Measurements from ENCODE around the gene KIAA1328. TPM values are rescaled to one million over a fixed set of nuclear protein-coding genes. Genes with fewer than 3 reads are reported as not detected.

The KIAA1328 gene
- total RNA-seq (2011; cell fraction: chromatin; rRNA removed; ENCODE audit: low replicate concordance): 18.1 and 63.0 TPM in 2 replicates
- total RNA-seq (2011; cell fraction: nucleolus; rRNA removed): 10.5 and 17.4 TPM in 2 replicates
- 28.2 and 36.1 TPM in 2 replicates for total RNA-seq (2011; cell fraction: nucleoplasm; rRNA removed)
- 6.2 and 8.0 TPM in 2 replicates for total RNA-seq (2014; rRNA removed)
- 8.6 and 10.1 TPM in 2 replicates for total RNA-seq (2014; rRNA removed; fragmentation: Illumina TruSeq; extraction: Trizol)
- total RNA-seq (2015; rRNA removed; fragmentation: Illumina TruSeq; extraction: Trizol): 8.3 and 9.5 TPM in 2 replicates
- total RNA-seq (2021): 6.0 and 7.8 TPM in 2 replicates
- polyA plus RNA-seq (2011; rRNA removed): 8.2 and 9.8 TPM in 2 replicates
- 1.9 and 4.9 TPM in 2 replicates for polyA plus RNA-seq (2011; cell fraction: cytosol; rRNA removed)
- 14.4 and 20.9 TPM in 2 replicates for polyA plus RNA-seq (2011; cell fraction: nucleus; rRNA removed)
- 3.7 and 3.9 TPM in 2 replicates for polyA plus RNA-seq (2012)
- 5.9 and 7.4 TPM in 2 replicates for polyA plus RNA-seq (2014; fragmentation: Illumina TruSeq; extraction: Trizol)
- polyA plus RNA-seq (2014; fragmentation: Nextera tagmentation; extraction: Ambion mirVana): 1 to 10 TPM; 4.8 to 5.1 TPM
- polyA plus RNA-seq (2014; rRNA removed): 4.0 and 6.9 TPM in 2 replicates
- 14.2 and 24.1 TPM in 2 replicates for polyA minus RNA-seq (2011; rRNA and poly(A)+ RNA removed)
- polyA minus RNA-seq (2011; cell fraction: cytosol; rRNA and poly(A)+ RNA removed): 3.5 and 4.0 TPM in 2 replicates
- polyA minus RNA-seq (2011; cell fraction: nucleus; rRNA and poly(A)+ RNA removed): 13.6 and 29.0 TPM in 2 replicates
- Bru-seq, nascent RNA: percentile 55 among the genes with signal in this experiment
- BruChase-seq, experiment 1, labeled RNA remaining after a 2-hour chase: percentile 60 among the genes with signal in this experiment
- percentile 59 among the genes with signal in this experiment for BruChase-seq, experiment 2, labeled RNA remaining after a 6-hour chase
- long read RNA-seq, experiment 1, transcript KIAA1328-209 (5 exons, 1,190 nt): major isoform, 6 of 29 reads
- long read RNA-seq, experiment 1, partial matches to known transcripts: 6 of 29 reads
- long read RNA-seq, experiment 1, other reads (novel, unspliced or antisense): 17 of 29 reads
- long read RNA-seq, experiment 2, partial matches to known transcripts: 1 of 4 reads
- long read RNA-seq, experiment 2, other reads (novel, unspliced or antisense): 2 of 4 reads
- long read RNA-seq, experiment 3, partial matches to known transcripts: 1 of 15 reads
- long read RNA-seq, experiment 3, other reads (novel, unspliced or antisense): 10 of 15 reads

- BruUV-seq (replicated peaks): no TSS peak
- Histone ChIP-seq H3K9me1 (ENCODE audit: control insufficient read depth, insufficient read depth, low read length) (no peaks in the 10 kb centered on the region), H3K4me3 (peak within 1 kb of the TSS; percentile 95), H4K20me1 (replicated peaks; ENCODE audit: control insufficient read depth, insufficient read depth, low read length) (no peaks in the 10 kb centered on the region), H3K4me1 (replicated peaks in 1 of 2; ENCODE audit: control insufficient read depth in 2 of 2, insufficient read depth in 2 of 2, low read length in 2 of 2) (peaks cover 3 to 24% of the 10 kb centered on the region in 2 experiments; a peak in 3 of 5 replicates), H3K4me2 (ENCODE audit: insufficient read depth, low read length) (peak within 1 kb of the TSS; percentile 99), H3K27ac (ENCODE audit: extremely low read depth, low read depth, low read length) (peak within 1 kb of the TSS; percentile 87), H3K36me3 (ENCODE audit: control insufficient read depth, insufficient read depth, low read length) (peaks cover 22% of the 10 kb centered on the region), H3K9me3 (replicated peaks; ENCODE audit: control insufficient read depth, insufficient read depth, low read depth, low read length) (no peaks in the 10 kb centered on the region), H2AFZ (ENCODE audit: low read depth, low read length) (peak within 1 kb of the TSS; percentile 99), H3K79me2 (ENCODE audit: control insufficient read depth, insufficient read depth, low read length) (peaks cover 74% of the 10 kb centered on the region), H3K9ac (ENCODE audit: insufficient read depth in 1 of 2, low read depth in 2 of 2, low read length in 2 of 2) (peak within 1 kb of the TSS; percentile 89 to 97), H3K27me3 (ENCODE audit: control insufficient read depth in 2 of 2, insufficient read depth in 2 of 2, low read length in 2 of 2) (no peaks in the 10 kb centered on the region; a peak in 1 of 5 replicates)
- in situ Hi-C loops (cut with MboI) (no loop called here), intact Hi-C loops (cut with micrococcal nuclease) (no loop called here)
- ATAC-seq (peak; percentile 94), DNase-seq (ENCODE audit: extremely low read depth in 1 of 4, low spot score in 3 of 4) (peak; percentile 94 to 96 (median 96)), FAIRE-seq (no peak)
- POLR2A ChIA-PET: interaction anchor here (0.7 to 2.5 kb wide), 11 partner anchors 10 to 848 kb away, joined by 3 to 19 read pairs (median 4); no protein-coding TSS in a partner anchor
- under 1% methylated on average over 62 of the region's 83 CpGs for WGBS (ENCODE audit: insufficient coverage, low coverage, missing lambda C conversion rate)
- CTCF ChIA-PET (ENCODE audit: low intra/inter-chr PET ratio): interaction anchor here (0.6 to 1.2 kb wide), 3 partner anchors 36 to 505 kb away, joined by 3 to 4 read pairs (median 3); no protein-coding TSS in a partner anchor
- TF ChIP-seq ZNF609 (CRISPR knock-in tag; IDR thresholded peaks at IDR 0.05; ENCODE audit: borderline replicate concordance): no peak
- no peak for TF ChIP-seq TOE1 (IDR thresholded peaks at IDR 0.05; ENCODE audit: borderline replicate concordance)
- TF ChIP-seq TOE1 (CRISPR knock-in tag; IDR thresholded peaks at IDR 0.05; ENCODE audit: borderline replicate concordance, low read depth): no peak
- TF ChIP-seq HINFP (tag; conservative IDR thresholded peaks at IDR 0.05; ENCODE audit: low read depth): no peak
- TF ChIP-seq ZNF354B (CRISPR knock-in tag; IDR thresholded peaks at IDR 0.05): no peak
- no peak for TF ChIP-seq ZNF212 (CRISPR knock-in tag; IDR thresholded peaks at IDR 0.05)
- peak; percentile 58; the same call in 1 of the 2 replicates for TF ChIP-seq E2F3 (CRISPR knock-in tag; IDR thresholded peaks at IDR 0.05)
Observed at GRCh38 chr18:36828630-36829361, at the start of gene KIAA1328, which contains the start of gene TPGS2. Gene KIAA1328, plus strand, starts transcription at chr18:36829127. Its CDS starts 12 bp downstream, at chr18:36829139. Gene TPGS2, minus strand, starts transcription at chr18:36829002. Its CDS starts 235 bp downstream, at chr18:36828767.

All from K562 (cell line).